ENCODE data around the gene LAMTOR5. TPM values are rescaled to one million over a fixed set of nuclear protein-coding genes. Genes with fewer than 3 reads are reported as not detected.
A peak's percentile ranks its signal among the peaks of the same experiment; 100 is the strongest.
"Not testable (repeated sequence)": the region's sequence is repeated elsewhere in the genome, so short reads cannot be mapped to it uniquely, and the experiment has no call there.

LAMTOR5 gene
- total RNA-seq, 1 donor from 2014 or later, result 29.5 TPM

- no peak for FAIRE-seq
- TF ChIP-seq CTCF (IDR thresholded peaks at IDR 0.05; ENCODE audit: insufficient read depth, low read length, severe bottlenecking), result no peak
- no peak for DNase-seq (ENCODE audit: low read depth)
These were observed 3.7 kb downstream of the LAMTOR5 start for GRCh38 chr1:110403805-110404204.

GRCh38 chr1:110396259-110396958, 11.1 kb downstream of the LAMTOR5 start:
- not testable (repeated sequence) for H3K27me3 ChIP-seq (ENCODE audit: control insufficient read depth, insufficient read depth, low read length); H3K36me3 ChIP-seq (ENCODE audit: control insufficient read depth, insufficient read depth, low read length); DNase-seq (ENCODE audit: low read depth); H3K4me3 ChIP-seq (ENCODE audit: low read depth, low read length); FAIRE-seq

More at GRCh38 chr1:110403805-110404204, 3.7 kb downstream of the LAMTOR5 start:
- Histone ChIP-seq H3K4me3 (ENCODE audit: low read depth, low read length) (no peak overlapping the region), H3K36me3 (ENCODE audit: control insufficient read depth, insufficient read depth, low read length) (peaks cover 14% of the 10 kb centered on the region), H3K27me3 (ENCODE audit: control insufficient read depth, insufficient read depth, low read length) (no peaks in the 10 kb centered on the region)

GRCh38 chr1:110394493-110394820, 13.0 kb downstream of the LAMTOR5 start:
- TF ChIP-seq CTCF (IDR thresholded peaks at IDR 0.05; ENCODE audit: insufficient read depth, low read length, severe bottlenecking), result no peak
- DNase-seq (ENCODE audit: low read depth), result no peak
- Histone ChIP-seq H3K27me3 (ENCODE audit: control insufficient read depth, insufficient read depth, low read length) (no peaks in the 10 kb centered on the region), H3K4me3 (ENCODE audit: low read depth, low read length) (no peak overlapping the region), H3K36me3 (ENCODE audit: control insufficient read depth, insufficient read depth, low read length) (peaks cover 1% of the 10 kb centered on the region)
- FAIRE-seq, result no peak

GRCh38 chr1:110393691-110394492, 13.6 kb downstream of the LAMTOR5 start:
- Histone ChIP-seq H3K4me3 (ENCODE audit: low read depth, low read length) (no peak overlapping the region), H3K36me3 (ENCODE audit: control insufficient read depth, insufficient read depth, low read length) (peaks cover 1% of the 10 kb centered on the region), H3K27me3 (ENCODE audit: control insufficient read depth, insufficient read depth, low read length) (no peaks in the 10 kb centered on the region)
- DNase-seq (ENCODE audit: low read depth), result peak; percentile 84
- FAIRE-seq, result no peak
- no peak for TF ChIP-seq CTCF (IDR thresholded peaks at IDR 0.05; ENCODE audit: insufficient read depth, low read length, severe bottlenecking)

- peaks cover 1% of the 10 kb centered on the region for H3K36me3 ChIP-seq (ENCODE audit: control insufficient read depth, insufficient read depth, low read length)
- TF ChIP-seq CTCF (IDR thresholded peaks at IDR 0.05; ENCODE audit: insufficient read depth, low read length, severe bottlenecking), result no peak
- no peaks in the 10 kb centered on the region for H3K27me3 ChIP-seq (ENCODE audit: control insufficient read depth, insufficient read depth, low read length)
- DNase-seq (ENCODE audit: low read depth), result no peak
- H3K4me3 ChIP-seq (ENCODE audit: low read depth, low read length), result no peak overlapping the region
- no peak for FAIRE-seq
These were observed 14.2 kb downstream of the LAMTOR5 start for GRCh38 chr1:110393286-110393685.

GRCh38 chr1:110390692-110391245, 16.7 kb downstream of the LAMTOR5 start, which contains the start of gene SLC16A4:
Gene SLC16A4 (minus strand): TSS chr1:110391026. CDS start chr1:110389323, 1,703 bp downstream.
- H3K4me3 ChIP-seq (ENCODE audit: low read depth, low read length), result peak within 1 kb of the TSS; percentile 45
- no peak for FAIRE-seq
- H3K36me3 ChIP-seq (ENCODE audit: control insufficient read depth, insufficient read depth, low read length), result peaks cover 3% of the 10 kb centered on the region
- peak; percentile 75 for DNase-seq (ENCODE audit: low read depth)
- TF ChIP-seq CTCF (IDR thresholded peaks at IDR 0.05; ENCODE audit: insufficient read depth, low read length, severe bottlenecking), result no peak
- H3K27me3 ChIP-seq (ENCODE audit: control insufficient read depth, insufficient read depth, low read length), result no peaks in the 10 kb centered on the region
